Omental fat pad (tissue), 4 donors: Measurements from ENCODE around the gene RPS29. TPM values are rescaled to one million over a fixed set of nuclear protein-coding genes. Genes with fewer than 3 reads are reported as not detected.
A peak's percentile ranks its signal among the peaks of the same experiment; 100 is the strongest.
"Not testable (repeated sequence)": the region's sequence is repeated elsewhere in the genome, so short reads cannot be mapped to it uniquely, and the experiment has no call there.

Experiments used
- ATAC-seq: fragments of 150-250 bp; one replicate; pipeline ENCODE4 v1.9.1; 2016; ENCODE audit warnings: mild to moderate bottlenecking, moderate library complexity; ENCODE audit not compliant: low FRiP score
- DNase-seq: peaks from one replicate; pipeline ENCODE4 v3.0.0-alpha.2; 2019; ENCODE audit warnings: low spot score
- CTCF ChIP-seq, 3 donors: fragments of 450-650 bp; IDR thresholded peaks; one replicate each; pipeline ENCODE4 v1.5.1; 2016 to 2017; ENCODE audit warnings: antibody characterized with exemption in 3 of 3, mild to moderate bottlenecking in 3 of 3, moderate library complexity in 2 of 3
- total RNA-seq, 4 donors: library from RNA; depleted of rRNA; stranded (reverse); fragments of >200 nt; gene quantifications; one replicate each; pipeline ENCODE4 v1.1.0, GENCODE V29; 2016

RPS29 gene
- total RNA-seq, 4 donors from 2014 or later, result 4,173 to 10,135 (median 9,095) TPM

GRCh38 chr14:49622022-49622607, 35.9 kb upstream of the RPS29 start:
- ATAC-seq, result no peak
- no peak for DNase-seq
- TF ChIP-seq CTCF (IDR thresholded peaks at IDR 0.05), result no peak

GRCh38 chr14:49621114-49621881, 35.1 kb upstream of the RPS29 start:
- ATAC-seq (peak; percentile 21), DNase-seq (no peak)
- TF ChIP-seq CTCF (IDR thresholded peaks at IDR 0.05), result no peak

GRCh38 chr14:49620182-49621113, 34.3 kb upstream of the RPS29 start, which contains the start of the genes MGAT2 and RPL36AL:
Gene MGAT2 (plus strand): TSS chr14:49620799. CDS start chr14:49621269, 470 bp downstream.
Gene RPL36AL (minus strand): TSS chr14:49620626. CDS start chr14:49619104, 1,522 bp downstream.
- DNase-seq, result peak; percentile 82
- TF ChIP-seq CTCF (IDR thresholded peaks at IDR 0.05), result no peak
- peak; percentile 100 for ATAC-seq

- TF ChIP-seq CTCF (IDR thresholded peaks at IDR 0.05), result no peak
- no peak for DNase-seq
- ATAC-seq, result no peak
Measured at GRCh38 chr14:49619730-49620129, 33.5 kb upstream of the RPS29 start.

- DNase-seq, result not testable (repeated sequence)
Measured at GRCh38 chr14:49619273-49619672, 33.1 kb upstream of the RPS29 start.

GRCh38 chr14:49617852-49618519, 31.8 kb upstream of the RPS29 start:
- ATAC-seq (no peak), DNase-seq (no peak)
- no peak for TF ChIP-seq CTCF (IDR thresholded peaks at IDR 0.05)

More at GRCh38 chr14:49619273-49619672, 33.1 kb upstream of the RPS29 start:
- ATAC-seq, result not testable (repeated sequence)
